ENCODE measurements around the gene CAPN12. TPM values are rescaled to one million over a fixed set of nuclear protein-coding genes. Genes with fewer than 3 reads are reported as not detected.

The CAPN12 gene
- total and polyA plus RNA-seq, 12 donors = 0.39 to 23.1 (median 3.7) TPM; not detected in 1

GRCh38 chr19:38731654-38732301, 12.5 kb downstream of the CAPN12 start:
- peak overlapping the region in 4 of 5 donors; percentile 43 to 76 (median 70) for H3K27ac ChIP-seq
- 35 to 39% (median 36%) methylated on average over 9 to 10 of the region's 10 CpGs for WGBS, 4 donors
- intact Hi-C loops (cut with DNase I) = loop anchor here in 1 of 2 donors (10.0 kb wide), 1 partner anchor 113 kb away; the partner anchor contains the start of gene HNRNPL
- no peak overlapping the region for H3K4me3 ChIP-seq
- DNase-seq = peak in 6 of 7 donors; percentile 26 to 75 (median 62)
- H3K4me1 ChIP-seq (replicated peaks in 1 of 2) = peaks cover 24 to 35% of the 10 kb centered on the region in 2 donors
- H3K27me3 ChIP-seq = no peaks in the 10 kb centered on the region
- H3K9me3 ChIP-seq (replicated peaks in 1 of 3) = no peaks in the 10 kb centered on the region
- H3K36me3 ChIP-seq (replicated peaks in 1 of 2) = peaks cover 0 to 40% of the 10 kb centered on the region in 2 donors
- TF ChIP-seq CTCF (IDR thresholded peaks at IDR 0.05) (no peak), POLR2A (IDR thresholded peaks at IDR 0.05) (no peak)

DNA sequence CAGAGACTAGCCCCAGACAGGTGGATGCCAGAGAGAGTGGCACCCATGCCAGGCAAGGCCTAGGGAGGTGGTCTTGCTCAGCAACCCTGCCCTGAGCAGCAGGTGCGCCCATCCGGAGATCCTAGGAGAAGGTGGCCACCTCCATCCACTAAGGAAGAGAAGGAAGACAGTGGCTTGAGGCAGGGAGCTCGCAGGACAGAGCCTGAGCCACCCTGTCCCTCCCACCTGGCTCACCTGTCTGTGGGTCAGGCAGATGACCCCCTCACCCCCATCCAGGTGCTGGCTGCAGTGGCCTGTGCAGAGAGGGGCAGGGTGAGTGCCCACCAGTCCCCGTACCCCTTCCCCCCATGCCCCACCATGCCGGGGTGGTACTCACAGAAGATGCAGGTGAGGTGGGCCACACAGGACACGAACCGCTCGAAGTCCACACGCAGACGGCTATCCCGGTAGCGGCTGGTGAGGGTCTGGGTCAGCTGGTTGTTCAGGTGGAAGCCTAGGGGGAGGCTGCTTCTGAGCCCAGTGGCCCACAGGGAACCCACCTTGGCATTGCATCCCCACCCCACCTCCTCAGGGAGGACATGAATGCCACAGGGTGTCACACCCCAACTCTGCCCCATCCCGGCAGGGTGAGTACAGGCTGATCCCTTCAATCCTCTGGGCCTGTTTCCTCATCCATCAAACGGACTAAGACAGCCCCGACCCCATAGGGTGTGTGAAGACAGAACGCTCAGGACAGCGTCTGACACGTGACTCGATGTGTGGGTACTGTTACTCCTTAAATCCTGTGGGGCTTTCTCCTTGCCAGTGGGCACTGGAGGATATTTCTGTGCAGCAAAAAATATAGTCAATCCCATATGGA, 13.3 kb downstream of the CAPN12 start:
- peaks cover 0 to 48% of the 10 kb centered on the region in 2 donors for H3K36me3 ChIP-seq (replicated peaks in 1 of 2)

DNA sequence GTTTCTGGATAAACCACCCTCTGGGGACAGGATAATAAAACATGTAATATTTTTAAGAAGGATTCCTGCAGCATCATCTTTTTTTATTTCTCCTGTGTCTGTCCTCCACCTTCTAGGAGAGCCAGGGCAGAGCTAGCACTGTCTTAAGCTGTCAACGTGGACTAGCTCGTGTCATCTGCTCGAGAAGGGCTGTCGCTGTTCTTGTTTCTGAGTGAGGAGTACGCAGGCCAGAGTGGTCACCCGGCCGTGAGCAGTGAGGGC, 13.9 kb downstream of the CAPN12 start:
- intact Hi-C loops (cut with DNase I) = loop anchor here in 1 of 2 donors (10.0 kb wide), 1 partner anchor 114 kb away; the partner anchor contains the start of gene HNRNPL
- WGBS, 4 donors = 88 to 93% (median 92%) methylated on average over 5 to 7 of the region's 7 CpGs
- peaks cover 24 to 29% of the 10 kb centered on the region in 2 donors for H3K4me1 ChIP-seq (replicated peaks in 1 of 2)
- no peaks in the 10 kb centered on the region for H3K9me3 ChIP-seq (replicated peaks in 1 of 3)
- peak overlapping the region in 2 of 5 donors; percentile 74 to 76 for H3K27ac ChIP-seq
- DNase-seq = no peak
- H3K27me3 ChIP-seq = no peaks in the 10 kb centered on the region
- TF ChIP-seq POLR2A (IDR thresholded peaks at IDR 0.05) (no peak), CTCF (IDR thresholded peaks at IDR 0.05) (no peak)
- no peak overlapping the region for H3K4me3 ChIP-seq
- peaks cover 0 to 54% of the 10 kb centered on the region in 2 donors for H3K36me3 ChIP-seq (replicated peaks in 1 of 2)

More for the DNA sequence above, 13.3 kb downstream of the CAPN12 start:
- DNase-seq = peak in 4 of 7 donors; percentile 33 to 55 (median 40)
- no peak overlapping the region for H3K4me3 ChIP-seq
- H3K27ac ChIP-seq = peak overlapping the region in 4 of 5 donors; percentile 43 to 76 (median 70)
- intact Hi-C loops (cut with DNase I) = loop anchor here in 1 of 2 donors (10.0 kb wide), 1 partner anchor 114 kb away; the partner anchor contains the start of gene HNRNPL
- H3K9me3 ChIP-seq (replicated peaks in 1 of 3) = no peaks in the 10 kb centered on the region
- 85 to 94% (median 89%) methylated on average over 8 to 19 of the region's 19 CpGs for WGBS, 4 donors
- no peaks in the 10 kb centered on the region for H3K27me3 ChIP-seq
- H3K4me1 ChIP-seq (replicated peaks in 1 of 2) = peaks cover 24 to 29% of the 10 kb centered on the region in 2 donors
- TF ChIP-seq CTCF (IDR thresholded peaks at IDR 0.05) = no peak
